HepG2 (cell line): ENCODE data around the gene CDC23. TPM values are rescaled to one million over a fixed set of nuclear protein-coding genes. Genes with fewer than 3 reads are reported as not detected.

Experiments
- CHCHD3 ChIP-seq: sonication (generic); formaldehyde crosslinking; IDR thresholded peaks from 2 replicates; pipeline ENCODE4 v1.8.0; 2022; ENCODE audit warnings: mild to moderate bottlenecking, missing genetic modification reagents, moderate library complexity
- EP300 ChIP-seq, 3 experiments: sonication (generic) in 1 of 3; formaldehyde crosslinking in 1 of 3; IDR thresholded peaks; 2 replicates each; pipeline versions ENCODE4 v1.5.1 to v1.6.1; 2011 to 2020; ENCODE audit warnings: low read depth in 2 of 3, low read length in 2 of 3, borderline replicate concordance in 1 of 3, improper control_type of control experiment in 1 of 3, mild to moderate bottlenecking in 1 of 3, missing genetic modification reagents in 1 of 3, moderate library complexity in 1 of 3
- HNF4A ChIP-seq: sonication (generic); formaldehyde crosslinking; IDR thresholded peaks from 2 replicates; pipeline ENCODE4 v1.4.0; 2020; ENCODE audit warnings: missing genetic modification reagents
- HNF4G ChIP-seq, 2 experiments: sonication (generic) in 1 of 2; formaldehyde crosslinking in 1 of 2; IDR thresholded peaks; 2 replicates each; pipeline versions ENCODE4 v1.4.0 to v1.6.1; 2011 to 2020; ENCODE audit warnings: borderline replicate concordance in 2 of 2, low read depth in 2 of 2, mild to moderate bottlenecking in 2 of 2, low read length in 1 of 2, missing genetic modification reagents in 1 of 2, moderate library complexity in 1 of 2
- NCOA2 ChIP-seq: sonication (generic); formaldehyde crosslinking; IDR thresholded peaks from 2 replicates; pipeline ENCODE4 v1.8.0; 2022; ENCODE audit warnings: inconsistent platforms
- ONECUT2 ChIP-seq: sonication (generic); formaldehyde crosslinking; IDR thresholded peaks from 2 replicates; pipeline ENCODE4 v1.4.0; 2020; ENCODE audit warnings: missing genetic modification reagents
- PAXIP1 ChIP-seq: sonication (generic); formaldehyde crosslinking; conservative IDR thresholded peaks from 2 replicates; pipeline ENCODE4 v1.4.0; 2020; ENCODE audit warnings: mild to moderate bottlenecking, missing genetic modification reagents, moderate library complexity
- SMARCC2 ChIP-seq: fragments of 450-650 bp; IDR thresholded peaks from 2 replicates; pipeline ENCODE4 v1.6.1; 2017; ENCODE audit warnings: antibody characterized with exemption, mild to moderate bottlenecking
- SOX6 ChIP-seq, 2 experiments: fragments of 450-650 bp in 1 of 2; sonication (generic) in 1 of 2; formaldehyde crosslinking in 1 of 2; IDR thresholded peaks; 2 replicates each; pipeline versions ENCODE4 v1.4.0 to v1.6.1; 2017 to 2020; ENCODE audit warnings: antibody characterized with exemption in 1 of 2, mild to moderate bottlenecking in 1 of 2, missing genetic modification reagents in 1 of 2
- STAT5B ChIP-seq: sonication (generic); formaldehyde crosslinking; IDR thresholded peaks from 2 replicates; pipeline ENCODE4 v1.4.0; 2020; ENCODE audit warnings: missing genetic modification reagents
- ZNF652 ChIP-seq: IDR thresholded peaks from 2 replicates; pipeline ENCODE4 v1.6.1; 2016; ENCODE audit warnings: low read depth, borderline replicate concordance
- ZNF746 ChIP-seq: sonication (generic); formaldehyde crosslinking; IDR thresholded peaks from 2 replicates; pipeline ENCODE4 v1.8.0; 2022; ENCODE audit warnings: mild to moderate bottlenecking, missing genetic modification reagents
- ZNF781 ChIP-seq: sonication (generic); formaldehyde crosslinking; IDR thresholded peaks from 2 replicates; pipeline ENCODE4 v1.5.1; 2020; ENCODE audit warnings: borderline replicate concordance, mild to moderate bottlenecking, missing genetic modification reagents; ENCODE audit errors: not compliant biosample characterization
- ZNF788 ChIP-seq: sonication (generic); formaldehyde crosslinking; IDR thresholded peaks from 2 replicates; pipeline ENCODE4 v1.5.0; 2020; ENCODE audit warnings: mild to moderate bottlenecking, missing genetic modification reagents, borderline replicate concordance
- polyA plus RNA-seq, 8 experiments: library from polyadenylated mRNA; depleted of rRNA in 3 of 8; stranded (reverse) in 7 of 8; unstranded in 1 of 8; fragments of >200 nt; fragmentation: Illumina TruSeq in 4 of 8; extraction: Trizol in 4 of 8; gene quantifications; 2 replicates each; pipeline versions ENCODE4 v1.2.1 to v1.2.3, GENCODE V29; 2011 to 2016; ENCODE audit warnings: low read depth in 4 of 8, missing spikeins in 1 of 8, mixed read lengths in 1 of 8; ENCODE audit not compliant: insufficient read depth in 1 of 8
- total RNA-seq, 5 experiments: library from RNA; depleted of rRNA; stranded (reverse); fragments of >200 nt; fragmentation: Illumina TruSeq; extraction: Trizol; gene quantifications; 2 replicates each; pipeline ENCODE4 v1.2.3, GENCODE V29; 2016; ENCODE audit warnings: low read depth in 1 of 5
- TF ChIP-seq, protein P1 (sequence below): sonication (generic); formaldehyde crosslinking; IDR thresholded peaks from 2 replicates; pipeline ENCODE4 v1.5.1; 2020; ENCODE audit warnings: mild to moderate bottlenecking, moderate library complexity, missing genetic modification reagents
- TF ChIP-seq, protein P2 (sequence below): sonication (generic); formaldehyde crosslinking; IDR thresholded peaks from 2 replicates; pipeline ENCODE4 v1.4.0; 2020; ENCODE audit warnings: missing genetic modification reagents, mild to moderate bottlenecking, borderline replicate concordance
- TF ChIP-seq, protein P3 (sequence below): sonication (generic); formaldehyde crosslinking; conservative IDR thresholded peaks from 2 replicates; pipeline ENCODE4 v1.8.1; 2023; ENCODE audit warnings: missing genetic modification reagents

CDC23 gene
- total and polyA plus RNA-seq, 2 of the 13 experiments (the other 11 are each of a cell fraction or from before 2014, with no cell fraction given), result 38.3 to 47.7 TPM

DNA sequence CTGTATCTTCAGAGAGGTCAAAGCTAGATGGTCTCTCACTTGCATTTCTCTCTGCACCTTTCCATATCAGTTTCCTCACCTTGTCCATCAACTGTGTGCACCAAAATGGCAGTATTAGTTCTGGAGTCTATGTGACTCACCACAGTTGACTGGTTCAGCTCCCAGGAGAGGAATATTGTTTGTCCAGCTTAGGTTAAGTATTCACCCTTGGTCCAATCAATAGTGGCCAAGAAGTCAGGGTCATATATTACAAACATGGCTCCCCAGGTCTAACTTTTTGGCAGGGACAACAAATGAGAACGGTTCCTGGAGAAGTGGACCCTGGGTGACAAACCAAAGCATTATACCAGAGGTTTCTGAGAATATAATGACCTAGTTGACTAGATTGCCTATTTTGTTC is 24.9 kb upstream of the CDC23 start (continued):
- TF ChIP-seq HNF4A (peak; percentile 80), NCOA2 (CRISPR knock-in tag) (peak; percentile 32; the same call in 1 of the 2 replicates), ZNF788 (CRISPR knock-in tag) (no peak), SMARCC2 (0 out of 2 replicates have a peak, but pooled peaks have one; percentile 45), EP300 (IDR thresholded peaks at IDR 0.05; ENCODE audit: low read depth in 2 of 2, low read length in 2 of 2) (peak in 1 of 2 experiments; percentile 68; a peak in 2 of 4 replicates), EP300 (CRISPR knock-in tag; IDR thresholded peaks at IDR 0.05; ENCODE audit: borderline replicate concordance) (no peak), PAXIP1 (CRISPR knock-in tag) (peak; percentile 88), ONECUT2 (CRISPR knock-in tag) (peak; percentile 90), ZNF746 (no peak), STAT5B (CRISPR knock-in tag) (no peak), SOX6 (IDR thresholded peaks at IDR 0.05) (no peak), SOX6 (CRISPR knock-in tag; IDR thresholded peaks at IDR 0.05) (peak; percentile 53; the same call in 1 of the 2 replicates), ZNF652 (CRISPR knock-in tag) (no peak), ZNF781 (CRISPR knock-in tag) (no peak), CHCHD3 (CRISPR knock-in tag) (no peak), HNF4G (IDR thresholded peaks at IDR 0.05; ENCODE audit: borderline replicate concordance, low read depth, low read length) (peak; percentile 43; the same call in 1 of the 2 replicates), HNF4G (CRISPR knock-in tag; IDR thresholded peaks at IDR 0.05; ENCODE audit: borderline replicate concordance, low read depth) (no peak)
- TF ChIP-seq, protein P1, sequence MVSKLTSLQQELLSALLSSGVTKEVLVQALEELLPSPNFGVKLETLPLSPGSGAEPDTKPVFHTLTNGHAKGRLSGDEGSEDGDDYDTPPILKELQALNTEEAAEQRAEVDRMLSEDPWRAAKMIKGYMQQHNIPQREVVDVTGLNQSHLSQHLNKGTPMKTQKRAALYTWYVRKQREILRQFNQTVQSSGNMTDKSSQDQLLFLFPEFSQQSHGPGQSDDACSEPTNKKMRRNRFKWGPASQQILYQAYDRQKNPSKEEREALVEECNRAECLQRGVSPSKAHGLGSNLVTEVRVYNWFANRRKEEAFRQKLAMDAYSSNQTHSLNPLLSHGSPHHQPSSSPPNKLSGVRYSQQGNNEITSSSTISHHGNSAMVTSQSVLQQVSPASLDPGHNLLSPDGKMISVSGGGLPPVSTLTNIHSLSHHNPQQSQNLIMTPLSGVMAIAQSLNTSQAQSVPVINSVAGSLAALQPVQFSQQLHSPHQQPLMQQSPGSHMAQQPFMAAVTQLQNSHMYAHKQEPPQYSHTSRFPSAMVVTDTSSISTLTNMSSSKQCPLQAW (CRISPR knock-in tag), result no peak
- TF ChIP-seq, protein P2, sequence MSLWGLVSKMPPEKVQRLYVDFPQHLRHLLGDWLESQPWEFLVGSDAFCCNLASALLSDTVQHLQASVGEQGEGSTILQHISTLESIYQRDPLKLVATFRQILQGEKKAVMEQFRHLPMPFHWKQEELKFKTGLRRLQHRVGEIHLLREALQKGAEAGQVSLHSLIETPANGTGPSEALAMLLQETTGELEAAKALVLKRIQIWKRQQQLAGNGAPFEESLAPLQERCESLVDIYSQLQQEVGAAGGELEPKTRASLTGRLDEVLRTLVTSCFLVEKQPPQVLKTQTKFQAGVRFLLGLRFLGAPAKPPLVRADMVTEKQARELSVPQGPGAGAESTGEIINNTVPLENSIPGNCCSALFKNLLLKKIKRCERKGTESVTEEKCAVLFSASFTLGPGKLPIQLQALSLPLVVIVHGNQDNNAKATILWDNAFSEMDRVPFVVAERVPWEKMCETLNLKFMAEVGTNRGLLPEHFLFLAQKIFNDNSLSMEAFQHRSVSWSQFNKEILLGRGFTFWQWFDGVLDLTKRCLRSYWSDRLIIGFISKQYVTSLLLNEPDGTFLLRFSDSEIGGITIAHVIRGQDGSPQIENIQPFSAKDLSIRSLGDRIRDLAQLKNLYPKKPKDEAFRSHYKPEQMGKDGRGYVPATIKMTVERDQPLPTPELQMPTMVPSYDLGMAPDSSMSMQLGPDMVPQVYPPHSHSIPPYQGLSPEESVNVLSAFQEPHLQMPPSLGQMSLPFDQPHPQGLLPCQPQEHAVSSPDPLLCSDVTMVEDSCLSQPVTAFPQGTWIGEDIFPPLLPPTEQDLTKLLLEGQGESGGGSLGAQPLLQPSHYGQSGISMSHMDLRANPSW (CRISPR knock-in tag), result no peak
- TF ChIP-seq, protein P3, sequence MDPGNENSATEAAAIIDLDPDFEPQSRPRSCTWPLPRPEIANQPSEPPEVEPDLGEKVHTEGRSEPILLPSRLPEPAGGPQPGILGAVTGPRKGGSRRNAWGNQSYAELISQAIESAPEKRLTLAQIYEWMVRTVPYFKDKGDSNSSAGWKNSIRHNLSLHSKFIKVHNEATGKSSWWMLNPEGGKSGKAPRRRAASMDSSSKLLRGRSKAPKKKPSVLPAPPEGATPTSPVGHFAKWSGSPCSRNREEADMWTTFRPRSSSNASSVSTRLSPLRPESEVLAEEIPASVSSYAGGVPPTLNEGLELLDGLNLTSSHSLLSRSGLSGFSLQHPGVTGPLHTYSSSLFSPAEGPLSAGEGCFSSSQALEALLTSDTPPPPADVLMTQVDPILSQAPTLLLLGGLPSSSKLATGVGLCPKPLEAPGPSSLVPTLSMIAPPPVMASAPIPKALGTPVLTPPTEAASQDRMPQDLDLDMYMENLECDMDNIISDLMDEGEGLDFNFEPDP (CRISPR knock-in tag), result no peak
